Type B pancreatic cell (in vitro differentiated cells): ENCODE data around the gene SPAG16. TPM values are rescaled to one million over a fixed set of nuclear protein-coding genes. Genes with fewer than 3 reads are reported as not detected.

ENCODE experiments used
- DNase-seq: peaks from one replicate; pipeline ENCODE4 v3.0.0; 2021; ENCODE audit warnings: mixed read lengths; ENCODE audit not compliant: unreplicated experiment; ENCODE audit errors: extremely low spot score
- H3K27ac Mint-ChIP-seq: 2 replicates; pipeline ENCODE4 v1.8.0; 2021; ENCODE audit warnings: mild to moderate bottlenecking, mixed read lengths
- H3K27me3 Mint-ChIP-seq: 2 replicates; pipeline ENCODE4 v1.8.0; 2021; ENCODE audit warnings: mixed read lengths
- H3K36me3 Mint-ChIP-seq: 2 replicates; pipeline ENCODE4 v1.8.0; 2021; ENCODE audit warnings: mixed read lengths
- H3K4me1 Mint-ChIP-seq: one replicate; pipeline ENCODE4 v1.8.0; 2021; ENCODE audit warnings: mixed read lengths; ENCODE audit not compliant: unreplicated experiment
- H3K4me3 Mint-ChIP-seq: 2 replicates; pipeline ENCODE4 v1.8.0; 2021; ENCODE audit warnings: mild to moderate bottlenecking, mixed read lengths
- H3K9me3 Mint-ChIP-seq: 2 replicates; pipeline ENCODE4 v1.8.0; 2021; ENCODE audit warnings: mixed read lengths
- total RNA-seq: library from RNA; stranded (reverse); gene quantifications from 2 replicates; pipeline ENCODE4 v1.2.1, GENCODE V29; 2021; ENCODE audit warnings: low replicate concordance
- TF ChIP-seq, protein P1 (sequence below): fragments of 200-600 bp; sonication (generic); conservative IDR thresholded peaks from 2 replicates; pipeline ENCODE4 v1.5.0; 2021; ENCODE audit warnings: antibody characterized with exemption, mild to moderate bottlenecking

Gene SPAG16
- total RNA-seq, 1 donor from 2014 or later, result 54.8 TPM

- H3K9me3 Mint-ChIP-seq, result no peaks in the 10 kb centered on the region
- H3K36me3 Mint-ChIP-seq, result no peaks in the 10 kb centered on the region
- no peak overlapping the region for H3K4me3 Mint-ChIP-seq
- TF ChIP-seq, protein P1, sequence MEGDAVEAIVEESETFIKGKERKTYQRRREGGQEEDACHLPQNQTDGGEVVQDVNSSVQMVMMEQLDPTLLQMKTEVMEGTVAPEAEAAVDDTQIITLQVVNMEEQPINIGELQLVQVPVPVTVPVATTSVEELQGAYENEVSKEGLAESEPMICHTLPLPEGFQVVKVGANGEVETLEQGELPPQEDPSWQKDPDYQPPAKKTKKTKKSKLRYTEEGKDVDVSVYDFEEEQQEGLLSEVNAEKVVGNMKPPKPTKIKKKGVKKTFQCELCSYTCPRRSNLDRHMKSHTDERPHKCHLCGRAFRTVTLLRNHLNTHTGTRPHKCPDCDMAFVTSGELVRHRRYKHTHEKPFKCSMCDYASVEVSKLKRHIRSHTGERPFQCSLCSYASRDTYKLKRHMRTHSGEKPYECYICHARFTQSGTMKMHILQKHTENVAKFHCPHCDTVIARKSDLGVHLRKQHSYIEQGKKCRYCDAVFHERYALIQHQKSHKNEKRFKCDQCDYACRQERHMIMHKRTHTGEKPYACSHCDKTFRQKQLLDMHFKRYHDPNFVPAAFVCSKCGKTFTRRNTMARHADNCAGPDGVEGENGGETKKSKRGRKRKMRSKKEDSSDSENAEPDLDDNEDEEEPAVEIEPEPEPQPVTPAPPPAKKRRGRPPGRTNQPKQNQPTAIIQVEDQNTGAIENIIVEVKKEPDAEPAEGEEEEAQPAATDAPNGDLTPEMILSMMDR, result no peak
- no peak overlapping the region for H3K27ac Mint-ChIP-seq
- DNase-seq, result no peak
- no peaks in the 10 kb centered on the region for H3K27me3 Mint-ChIP-seq
- no peaks in the 10 kb centered on the region for H3K4me1 Mint-ChIP-seq
These were observed 261.8 kb downstream of the SPAG16 start for GRCh38 chr2:213545964-213546475.

GRCh38 chr2:213551526-213551925 is 267.3 kb downstream of the SPAG16 start:
- TF ChIP-seq, protein P1, result no peak
- DNase-seq, result no peak
- H3K4me1 Mint-ChIP-seq, result no peaks in the 10 kb centered on the region
- no peak overlapping the region for H3K27ac Mint-ChIP-seq
- no peaks in the 10 kb centered on the region for H3K9me3 Mint-ChIP-seq
- H3K27me3 Mint-ChIP-seq, result no peaks in the 10 kb centered on the region
- H3K4me3 Mint-ChIP-seq, result no peak overlapping the region
- no peaks in the 10 kb centered on the region for H3K36me3 Mint-ChIP-seq

DNA sequence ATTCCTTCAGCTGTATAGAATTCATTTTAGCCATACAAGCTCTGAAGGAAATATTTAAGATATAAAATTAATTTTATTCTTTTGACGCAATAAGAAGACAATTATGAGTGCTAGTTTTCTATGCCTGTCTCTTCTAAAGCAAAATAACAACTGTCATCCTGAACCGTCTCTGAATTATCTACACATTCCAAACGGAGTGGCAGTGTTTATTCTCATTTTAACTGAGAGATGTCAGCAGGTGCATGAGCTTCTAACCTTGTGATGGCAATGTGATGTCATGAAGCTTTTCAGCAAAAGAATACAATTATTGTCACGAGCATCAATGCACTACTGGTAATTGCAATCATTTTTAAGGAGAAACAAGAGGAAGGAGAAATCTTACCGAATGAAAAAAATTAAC is 274.8 kb downstream of the SPAG16 start:
- no peaks in the 10 kb centered on the region for H3K9me3 Mint-ChIP-seq
- no peaks in the 10 kb centered on the region for H3K36me3 Mint-ChIP-seq
- H3K27me3 Mint-ChIP-seq, result no peaks in the 10 kb centered on the region
- no peaks in the 10 kb centered on the region for H3K4me1 Mint-ChIP-seq
- H3K27ac Mint-ChIP-seq, result no peak overlapping the region
- TF ChIP-seq, protein P1, result no peak
- DNase-seq, result no peak
- H3K4me3 Mint-ChIP-seq, result no peak overlapping the region

DNA sequence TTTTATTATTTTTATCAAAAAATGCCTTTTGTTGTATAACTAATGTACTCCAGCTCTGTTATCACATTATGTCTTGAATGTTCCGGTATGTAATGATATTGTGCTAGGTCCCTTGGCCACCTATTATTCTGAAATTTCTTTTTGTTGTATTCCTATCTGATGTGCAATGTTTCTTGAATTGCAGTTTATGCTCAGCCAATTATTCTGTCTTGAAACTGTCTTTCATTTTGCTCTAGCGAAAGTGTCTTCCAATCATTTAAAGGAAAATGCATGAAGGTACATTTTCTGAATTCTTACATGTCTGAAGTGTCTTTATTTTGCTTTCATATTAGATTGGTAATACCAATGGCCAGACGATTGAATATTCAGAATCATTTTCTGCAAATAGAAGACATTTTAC is 277.5 kb downstream of the SPAG16 start:
- no peak overlapping the region for H3K4me3 Mint-ChIP-seq
- TF ChIP-seq, protein P1, result no peak
- H3K27me3 Mint-ChIP-seq, result no peaks in the 10 kb centered on the region
- no peaks in the 10 kb centered on the region for H3K36me3 Mint-ChIP-seq
- no peaks in the 10 kb centered on the region for H3K4me1 Mint-ChIP-seq
- no peak overlapping the region for H3K27ac Mint-ChIP-seq
- no peaks in the 10 kb centered on the region for H3K9me3 Mint-ChIP-seq
- no peak for DNase-seq

- TF ChIP-seq, protein P1, result no peak
- no peak for DNase-seq
- Mint-ChIP-seq H3K27ac (no peak overlapping the region), H3K4me3 (no peak overlapping the region), H3K9me3 (no peaks in the 10 kb centered on the region), H3K36me3 (no peaks in the 10 kb centered on the region), H3K27me3 (no peaks in the 10 kb centered on the region), H3K4me1 (no peaks in the 10 kb centered on the region)
These were observed 278.4 kb downstream of the SPAG16 start for GRCh38 chr2:213562539-213563180.
